NB4 (cell line): ENCODE measurements around the gene MB.

Experiments used
- DNase-seq: peaks from one replicate; pipeline ENCODE4 v3.0.0; 2010; ENCODE audit warnings: low read depth
- H3K4me3 ChIP-seq: one replicate; pipeline ENCODE4 v1.5.1; 2011; ENCODE audit warnings: mild to moderate bottlenecking, low read depth, low read length, moderate library complexity
- CTCF ChIP-seq: IDR thresholded peaks from one replicate; pipeline ENCODE4 v1.5.1; 2012; ENCODE audit warnings: low read depth, low read length
- MYC ChIP-seq: IDR thresholded peaks from 2 replicates; pipeline ENCODE4 v1.6.1; 2011; ENCODE audit warnings: low read depth, low read length
- POLR2A ChIP-seq: IDR thresholded peaks from 2 replicates; pipeline ENCODE4 v1.6.1; 2011; ENCODE audit warnings: mild to moderate bottlenecking; ENCODE audit not compliant: insufficient read length; ENCODE audit errors: extremely low read depth
- TF ChIP-seq, protein P1 (sequence below): IDR thresholded peaks from 2 replicates; pipeline ENCODE4 v1.6.1; 2011; ENCODE audit warnings: low read depth, low read length

The MB gene

GRCh38 chr22:35610741-35611140 is 6.4 kb downstream of the MB start:
- TF ChIP-seq POLR2A (no peak), MYC (no peak), CTCF (no peak)
- TF ChIP-seq, protein P1, sequence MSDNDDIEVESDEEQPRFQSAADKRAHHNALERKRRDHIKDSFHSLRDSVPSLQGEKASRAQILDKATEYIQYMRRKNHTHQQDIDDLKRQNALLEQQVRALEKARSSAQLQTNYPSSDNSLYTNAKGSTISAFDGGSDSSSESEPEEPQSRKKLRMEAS = no peak
- no peak for DNase-seq
- H3K4me3 ChIP-seq = no peak overlapping the region

DNA sequence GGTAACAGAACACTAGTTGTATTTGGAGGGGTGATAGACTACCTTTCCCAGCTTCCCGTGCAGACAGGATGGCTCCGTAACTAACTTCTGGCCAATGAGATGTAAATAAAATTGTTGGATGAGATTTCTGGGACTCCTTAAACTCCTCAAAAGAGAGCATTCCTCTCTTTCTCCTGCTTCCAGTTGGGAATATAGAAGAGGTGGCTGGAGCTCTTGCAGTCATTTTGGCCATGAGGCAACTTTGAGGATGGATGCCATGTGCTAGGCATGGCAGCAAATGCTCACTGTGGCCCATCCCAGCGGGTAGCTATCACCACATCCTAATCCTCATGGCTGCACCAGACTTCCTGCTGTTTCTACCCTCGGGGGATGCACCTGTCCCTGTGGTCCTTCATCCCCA is 7.4 kb downstream of the MB start:
- no peak for DNase-seq
- TF ChIP-seq CTCF (no peak), MYC (no peak), POLR2A (no peak)
- TF ChIP-seq, protein P1 = no peak
- H3K4me3 ChIP-seq = no peak overlapping the region

DNA sequence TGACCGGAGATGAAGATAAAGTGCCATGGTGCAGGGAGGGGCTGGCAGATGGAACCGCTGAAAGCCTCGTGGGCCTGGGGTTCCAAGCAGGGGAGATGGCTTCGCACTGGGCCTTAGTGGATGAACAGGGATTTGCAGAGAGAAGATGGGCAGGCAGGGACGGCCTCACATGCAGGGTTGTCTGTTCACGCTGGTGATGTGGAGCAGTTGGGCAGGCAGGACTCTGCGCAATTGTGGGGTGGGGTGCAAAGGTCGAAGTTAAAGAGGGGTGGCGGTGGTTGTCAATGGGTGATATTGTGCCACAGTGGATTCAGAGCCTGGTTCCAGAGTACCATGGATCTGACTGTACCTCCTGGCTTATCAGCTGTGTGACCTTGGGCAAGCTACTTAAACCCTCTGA is 7.9 kb downstream of the MB start:
- H3K4me3 ChIP-seq = no peak overlapping the region
- no peak for DNase-seq
- TF ChIP-seq POLR2A (no peak), MYC (no peak), CTCF (no peak)
- TF ChIP-seq, protein P1 = no peak

GRCh38 chr22:35608088-35608487 is 9.0 kb downstream of the MB start:
- no peak for DNase-seq
- H3K4me3 ChIP-seq = no peak overlapping the region
- no peak for TF ChIP-seq CTCF

DNA sequence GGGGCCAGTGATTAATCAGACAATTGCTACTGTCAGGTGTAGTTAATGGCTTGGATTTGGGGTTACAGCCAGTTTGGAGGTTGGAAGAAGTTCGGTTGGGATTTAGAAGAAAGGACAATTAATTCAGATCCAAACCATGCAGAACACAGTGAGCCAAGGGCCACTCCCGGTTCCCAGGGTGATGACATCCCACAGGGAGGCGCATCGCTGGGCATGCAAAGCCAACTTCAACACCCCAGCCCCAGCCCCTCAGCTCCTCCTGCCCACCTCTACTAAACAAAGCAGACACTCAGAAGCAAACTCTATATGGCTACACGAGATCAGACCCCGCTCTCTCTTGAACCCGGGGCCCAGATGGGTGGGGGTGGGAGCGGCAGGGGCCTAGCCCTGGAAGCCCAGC is 10.2 kb downstream of the MB start:
- TF ChIP-seq MYC = no peak
- TF ChIP-seq CTCF = no peak
- TF ChIP-seq, protein P1 = no peak
- no peak for TF ChIP-seq POLR2A
- no peak for DNase-seq
- no peak overlapping the region for H3K4me3 ChIP-seq

DNA sequence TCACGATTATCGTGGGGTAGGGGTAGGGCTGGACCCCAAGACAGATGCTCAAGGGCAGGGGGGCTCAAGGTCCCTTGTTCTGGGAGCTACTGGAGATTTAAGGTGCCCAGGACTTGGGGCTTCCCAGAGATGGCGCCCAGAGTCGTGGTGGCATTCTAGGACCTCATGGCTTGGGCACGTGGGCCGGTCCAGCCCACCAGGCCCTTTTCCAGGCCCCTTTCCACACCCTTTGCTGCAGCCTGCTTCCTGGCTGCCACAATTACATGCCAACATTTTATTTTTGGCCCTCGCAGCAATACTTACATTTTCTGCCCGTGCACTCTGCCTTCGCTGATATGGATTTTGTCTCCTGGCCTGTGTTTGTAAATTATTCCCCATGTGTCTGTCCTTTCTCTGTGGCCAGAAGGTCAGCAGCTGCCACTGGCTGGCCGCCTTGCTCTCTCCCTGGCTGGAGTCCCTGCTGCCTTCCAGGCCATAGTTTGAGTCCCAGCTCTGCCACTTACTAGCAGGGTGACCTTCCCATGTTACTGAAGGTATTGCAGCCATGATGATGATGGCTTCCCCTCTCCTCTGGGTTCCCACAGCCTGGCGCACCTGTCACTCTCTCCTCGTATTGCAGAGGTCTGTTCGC is 11.2 kb downstream of the MB start:
- no peak for DNase-seq
- TF ChIP-seq POLR2A = no peak
- TF ChIP-seq, protein P1 = no peak
- TF ChIP-seq CTCF = no peak
- no peak for TF ChIP-seq MYC
- no peak overlapping the region for H3K4me3 ChIP-seq
